HCT116 (cell line): ENCODE results near the gene PRRG4. TPM values are rescaled to one million over a fixed set of nuclear protein-coding genes. Genes with fewer than 3 reads are reported as not detected.

Experiments used
- ATAC-seq: fragments of 200-7000 bp; cut with Tn5 transposase; 2 replicates; pipeline ENCODE4 v1.9.1; 2020; ENCODE audit warnings: mild to moderate bottlenecking, moderate library complexity
- BruUV-seq: library from RNA; stranded (reverse); fragments of 400-500 nt; replicated peaks from 2 replicates; lab custom pipeline; 2021; lab: Mats Ljungman, UMichigan
- CTCF ChIA-PET: fragments of 300-600 bp; sonication (Branson Sonifier 250); formaldehyde crosslinking; loops from one replicate; lab custom pipeline; 2021; ENCODE audit warnings: antibody characterized with exemption; lab: Charles Lee
- POLR2A ChIA-PET: fragments of 300-600, 350-600 bp; sonication (Branson Sonifier 250); formaldehyde crosslinking; loops from one replicate; lab custom pipeline; 2021; ENCODE audit warnings: antibody characterized with exemption; lab: Charles Lee
- RAD21 ChIA-PET, 2 experiments: fragments of 300-600 bp; sonication (Branson Sonifier 250); formaldehyde crosslinking; loops; one replicate each; lab custom pipeline; 2023; ENCODE audit warnings: low total read pairs in 2 of 2; ENCODE audit not compliant: uncharacterized antibody in 2 of 2, unreplicated experiment in 2 of 2, low non-redundant PET in 1 of 2; lab: Charles Lee
- DNase-seq: peaks from one replicate; pipeline ENCODE4 v3.0.0-alpha.2; 2010; ENCODE audit warnings: low read depth, low spot score
- H2AFZ ChIP-seq: fragments of 200-600 bp; shearing (Covaris generic), sonication (generic); 2 replicates; pipeline ENCODE4 v1.6.1; 2017; ENCODE audit warnings: low read depth, mixed run types, mixed read lengths, antibody characterized with exemption, low read length; ENCODE audit not compliant: poor library complexity, severe bottlenecking
- H3K27ac ChIP-seq: 2 replicates; pipeline ENCODE4 v1.5.1; 2012; ENCODE audit warnings: low read depth, low read length
- H3K27me3 ChIP-seq: fragments of 200-600 bp; sonication (generic); 2 replicates; pipeline ENCODE4 v1.6.1; 2016; ENCODE audit warnings: mixed run types, low read length, mixed read lengths; ENCODE audit not compliant: insufficient read depth
- H3K36me3 ChIP-seq, 2 experiments: fragments of 200-500 bp in 1 of 2; fragments of 200-600 bp in 1 of 2; sonication (Bioruptor generic) in 1 of 2; sonication (generic) in 1 of 2; 2 replicates each; pipeline versions ENCODE4 v1.5.1 to v1.6.1; 2014 to 2016; ENCODE audit warnings: low read length in 2 of 2, inconsistent platforms in 1 of 2, mixed read lengths in 1 of 2, mixed run types in 1 of 2; ENCODE audit not compliant: insufficient read depth in 2 of 2, control insufficient read depth in 1 of 2
- H3K4me1 ChIP-seq, 2 experiments: fragments of 200-600 bp in 1 of 2; sonication (generic) in 1 of 2; 2 replicates each; pipeline versions ENCODE4 v1.5.1 to v1.6.1; 2012 to 2017; ENCODE audit warnings: low read length in 2 of 2, inconsistent platforms in 1 of 2, mild to moderate bottlenecking in 1 of 2, mixed read lengths in 1 of 2, mixed run types in 1 of 2, moderate library complexity in 1 of 2; ENCODE audit not compliant: insufficient read depth in 2 of 2, control insufficient read depth in 1 of 2
- H3K4me2 ChIP-seq: fragments of 200-600 bp; sonication (generic); 2 replicates; pipeline ENCODE4 v1.6.1; 2017; ENCODE audit warnings: mixed run types, low read length, mixed read lengths
- H3K4me3 ChIP-seq, 2 experiments: fragments of 200-600 bp in 1 of 2; sonication (generic) in 1 of 2; replicated peaks in 1 of 2; 2 replicates each; pipeline ENCODE4 v1.5.1; 2011 to 2016; ENCODE audit warnings: low read length in 2 of 2, control low read depth in 1 of 2, low read depth in 1 of 2, mild to moderate bottlenecking in 1 of 2, mixed read lengths in 1 of 2, mixed run types in 1 of 2
- H3K79me2 ChIP-seq: fragments of 200-600 bp; sonication (generic); 2 replicates; pipeline ENCODE4 v1.6.1; 2017; ENCODE audit warnings: mild to moderate bottlenecking, mixed run types, low read length, moderate library complexity, mixed read lengths; ENCODE audit not compliant: insufficient read depth
- H3K9ac ChIP-seq: fragments of 200-600 bp; sonication (generic); 2 replicates; pipeline ENCODE4 v1.6.1; 2016; ENCODE audit warnings: low read length, mixed read lengths
- H3K9me2 ChIP-seq: fragments of 200-600 bp; sonication (generic), shearing (Covaris generic); 2 replicates; pipeline ENCODE4 v1.6.1; 2017; ENCODE audit warnings: mixed run types, mild to moderate bottlenecking, moderate library complexity; ENCODE audit not compliant: insufficient read depth
- H3K9me3 ChIP-seq, 2 experiments: fragments of 200-500 bp in 1 of 2; fragments of 200-600 bp in 1 of 2; sonication (Bioruptor generic) in 1 of 2; sonication (generic) in 1 of 2; 2 replicates each; pipeline ENCODE4 v1.6.1; 2014 to 2017; ENCODE audit warnings: low read length in 2 of 2, mixed read lengths in 2 of 2, inconsistent platforms in 1 of 2, low read depth in 1 of 2, mild to moderate bottlenecking in 1 of 2, mixed run types in 1 of 2, moderate library complexity in 1 of 2; ENCODE audit not compliant: control insufficient read depth in 1 of 2, insufficient read depth in 1 of 2
- H4K20me1 ChIP-seq: fragments of 200-600 bp; sonication (generic), shearing (Covaris generic); 2 replicates; pipeline ENCODE4 v1.6.1; 2017; ENCODE audit warnings: mixed run types, mild to moderate bottlenecking, moderate library complexity; ENCODE audit not compliant: insufficient read depth
- ATF3 ChIP-seq: IDR thresholded peaks from 2 replicates; pipeline ENCODE4 v1.6.1; 2012
- CBX3 ChIP-seq: IDR thresholded peaks from 2 replicates; pipeline ENCODE4 v1.6.1; 2012; ENCODE audit warnings: low read depth
- CEBPB ChIP-seq: IDR thresholded peaks from 2 replicates; pipeline ENCODE4 v1.6.1; 2012; ENCODE audit warnings: low read depth
- CTCF ChIP-seq, 3 experiments: fragments of 200-600 bp in 1 of 3; sonication (generic) in 1 of 3; IDR thresholded peaks in 2 of 3; conservative IDR thresholded peaks in 1 of 3; 2 replicates each; pipeline ENCODE4 v1.5.1; 2012 to 2017; ENCODE audit warnings: low read depth in 2 of 3, low read length in 2 of 3, antibody characterized with exemption in 1 of 3, borderline replicate concordance in 1 of 3, control low read depth in 1 of 3, mild to moderate bottlenecking in 1 of 3, mixed read lengths in 1 of 3, mixed run types in 1 of 3, moderate library complexity in 1 of 3; ENCODE audit not compliant: insufficient read depth in 1 of 3
- EGR1 ChIP-seq: IDR thresholded peaks from 2 replicates; pipeline ENCODE4 v1.6.1; 2012; ENCODE audit warnings: low read depth
- ELF1 ChIP-seq: IDR thresholded peaks from 2 replicates; pipeline ENCODE4 v1.6.1; 2012; ENCODE audit warnings: low read depth, borderline replicate concordance
- EZH2 ChIP-seq: fragments of 200-600 bp; sonication (generic); IDR thresholded peaks from 2 replicates; pipeline ENCODE4 v1.6.1; 2017; ENCODE audit warnings: antibody characterized with exemption, mixed run types
- EZH2phosphoT487 ChIP-seq: fragments of 200-600 bp; IDR thresholded peaks from 2 replicates; pipeline ENCODE4 v1.6.1; 2018; ENCODE audit warnings: antibody characterized with exemption, borderline replicate concordance
- FOSL1 ChIP-seq: IDR thresholded peaks from 2 replicates; pipeline ENCODE4 v1.6.1; 2012; ENCODE audit warnings: low read depth
- JUND ChIP-seq: IDR thresholded peaks from 2 replicates; pipeline ENCODE4 v1.6.1; 2012
- MAX ChIP-seq: IDR thresholded peaks from 2 replicates; pipeline ENCODE4 v1.6.1; 2012
- POLR2A ChIP-seq: IDR thresholded peaks from 2 replicates; pipeline ENCODE4 v1.7.0; 2011; ENCODE audit warnings: borderline replicate concordance; ENCODE audit not compliant: insufficient read depth, insufficient read length; ENCODE audit errors: extremely low read depth
- RAD21 ChIP-seq: IDR thresholded peaks from 2 replicates; pipeline ENCODE4 v1.6.1; 2012; ENCODE audit warnings: low read depth, mild to moderate bottlenecking
- SP1 ChIP-seq: IDR thresholded peaks from 2 replicates; pipeline ENCODE4 v1.6.1; 2012; ENCODE audit warnings: low read depth
- TCF7L2 ChIP-seq: IDR thresholded peaks from 2 replicates; pipeline ENCODE4 v1.7.0; 2011; ENCODE audit warnings: borderline replicate concordance, inconsistent platforms; ENCODE audit not compliant: insufficient read depth, insufficient read length; ENCODE audit errors: extremely low read depth
- YY1 ChIP-seq: IDR thresholded peaks from 2 replicates; pipeline ENCODE4 v1.6.1; 2011; ENCODE audit warnings: low read length, low read depth, moderate library complexity, mild to moderate bottlenecking; ENCODE audit not compliant: insufficient replicate concordance; ENCODE audit errors: extremely low read depth
- ZFX ChIP-seq: fragments of 450-650 bp; IDR thresholded peaks from 2 replicates; pipeline ENCODE4 v1.6.1; 2017
- ZNF274 ChIP-seq: fragments of 200-500 bp; sonication (Bioruptor generic); IDR thresholded peaks from 2 replicates; pipeline ENCODE4 v1.6.1; 2014; ENCODE audit warnings: mild to moderate bottlenecking, low read depth, low read length, inconsistent platforms
- intact Hi-C: fragments of 100-400 bp; cut with micrococcal nuclease; formaldehyde crosslinking; loops from 2 replicates; pipeline ENCODE4 v1.10.0; 2022
- total RNA-seq: library from RNA; stranded (reverse); gene quantifications from one replicate; pipeline ENCODE4 v1.2.1, GENCODE V29; 2021; ENCODE audit not compliant: unreplicated experiment

Gene PRRG4
- total RNA-seq, 1 experiment from 2014 or later: 5.4 TPM

DNA sequence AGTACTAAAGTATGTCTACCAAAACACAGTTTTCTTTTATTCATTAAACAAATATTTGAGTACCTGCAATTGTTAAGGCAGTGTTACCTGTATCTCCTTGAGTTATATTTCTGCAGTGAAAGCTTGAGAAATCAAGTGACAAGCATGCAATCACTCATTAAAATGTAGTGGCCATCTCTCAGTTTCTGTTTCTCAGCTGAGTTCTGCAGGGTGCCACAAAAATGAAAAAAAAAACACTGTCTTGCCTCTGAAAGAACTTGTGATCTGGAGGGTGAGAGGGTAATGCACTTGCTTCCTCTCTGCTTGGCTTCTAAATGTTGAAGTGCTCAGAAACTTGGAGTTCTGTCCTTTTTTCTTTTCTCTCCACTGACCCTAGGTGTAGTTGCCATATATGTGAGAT, 69.7 kb downstream of the PRRG4 start:
- RAD21 ChIA-PET: no interaction called here
- H3K9me3 ChIP-seq: no peaks in the 10 kb centered on the region
- H3K9me2 ChIP-seq: no peaks in the 10 kb centered on the region
- no peak overlapping the region for H3K4me2 ChIP-seq
- H3K27me3 ChIP-seq: no peaks in the 10 kb centered on the region
- no peak overlapping the region for H2AFZ ChIP-seq
- no peak for ATAC-seq
- H3K4me1 ChIP-seq: peaks cover 0 to 9% of the 10 kb centered on the region in 2 experiments; a peak in 3 of 4 replicates
- DNase-seq: no peak
- no TSS peak for BruUV-seq
- peaks cover 100% of the 10 kb centered on the region for H3K79me2 ChIP-seq
- H4K20me1 ChIP-seq: peaks cover 18% of the 10 kb centered on the region
- peaks cover 2 to 9% of the 10 kb centered on the region in 2 experiments; a peak in 1 of 4 replicates for H3K36me3 ChIP-seq
- H3K9ac ChIP-seq: no peak overlapping the region
- no peak overlapping the region for H3K4me3 ChIP-seq
- CTCF ChIA-PET: no interaction called here
- TF ChIP-seq RAD21 (no peak), ATF3 (no peak), EZH2 (no peak), JUND (no peak), YY1 (no peak), CEBPB (no peak), EGR1 (no peak), ELF1 (no peak)
- POLR2A ChIA-PET: no interaction called here
- no peak overlapping the region for H3K27ac ChIP-seq
- intact Hi-C loops: no loop called here

- H3K27me3 ChIP-seq: no peaks in the 10 kb centered on the region
- peaks cover 100% of the 10 kb centered on the region for H3K79me2 ChIP-seq
- intact Hi-C loops: no loop called here
- H3K9me3 ChIP-seq: no peaks in the 10 kb centered on the region
- POLR2A ChIA-PET: no interaction called here
- H2AFZ ChIP-seq: no peak overlapping the region
- peaks cover 2 to 9% of the 10 kb centered on the region in 2 experiments; a peak in 1 of 4 replicates for H3K36me3 ChIP-seq
- peaks cover 22% of the 10 kb centered on the region; the same call in 1 of the 2 replicates for H4K20me1 ChIP-seq
- H3K9me2 ChIP-seq: no peaks in the 10 kb centered on the region
- no peak overlapping the region for H3K27ac ChIP-seq
- H3K4me3 ChIP-seq: no peak overlapping the region
- DNase-seq (no peak), ATAC-seq (no peak)
- no TSS peak for BruUV-seq
- no peak overlapping the region for H3K9ac ChIP-seq
- RAD21 ChIA-PET: no interaction called here
- no peak overlapping the region for H3K4me2 ChIP-seq
- H3K4me1 ChIP-seq: no peaks in the 10 kb centered on the region
- CTCF ChIA-PET: no interaction called here
- TF ChIP-seq SP1: no peak
- no peak for TF ChIP-seq CTCF (IDR thresholded peaks at IDR 0.05 in 2 of 3, conservative IDR thresholded peaks at IDR 0.05 in 1 of 3; ENCODE audit: borderline replicate concordance in 1 of 3, insufficient read depth in 1 of 3, low read depth in 2 of 3, low read length in 2 of 3)
- no peak for TF ChIP-seq TCF7L2
- no peak for TF ChIP-seq EGR1
- TF ChIP-seq RAD21: no peak
- TF ChIP-seq CBX3: no peak
- TF ChIP-seq ZNF274: no peak
- TF ChIP-seq ATF3: no peak
- TF ChIP-seq MAX: no peak
- no peak for TF ChIP-seq FOSL1
- no peak for TF ChIP-seq EZH2phosphoT487
- no peak for TF ChIP-seq POLR2A
- no peak for TF ChIP-seq ZFX
- TF ChIP-seq ELF1: no peak
Observed at GRCh38 chr11:32902089-32902665, 72.5 kb downstream of the PRRG4 start.
